Stimulated activated CD4-positive, alpha-beta T cell treated with anti-CD3 and anti-CD28 coated beads, Interleukin-15, amount 100 ng/mL, for 24 hours (primary cell): Measurements from ENCODE around the gene CHST11.

ENCODE experiments used
- DNase-seq: peaks from one replicate; pipeline ENCODE4 v3.0.0-alpha.2; 2020

Gene CHST11

GRCh38 chr12:104681012-104681690, 224.4 kb downstream of the CHST11 start:
- DNase-seq = no peak

- peak; percentile 83 for DNase-seq
Measured at GRCh38 chr12:104682790-104683279, 226.1 kb downstream of the CHST11 start.

GRCh38 chr12:104683831-104684503, 227.2 kb downstream of the CHST11 start:
- DNase-seq = no peak

- no peak for DNase-seq
Measured at GRCh38 chr12:104684884-104685283, 228.1 kb downstream of the CHST11 start.

- no peak for DNase-seq
Measured at GRCh38 chr12:104685366-104685765, 228.6 kb downstream of the CHST11 start.

GRCh38 chr12:104686196-104686595, 229.4 kb downstream of the CHST11 start:
- no peak for DNase-seq

- DNase-seq = peak; percentile 39
Measured at GRCh38 chr12:104687823-104688573, 231.2 kb downstream of the CHST11 start.

GRCh38 chr12:104689635-104690034, 232.9 kb downstream of the CHST11 start:
- DNase-seq = no peak

GRCh38 chr12:104691721-104692556, 235.2 kb downstream of the CHST11 start:
- DNase-seq = no peak

GRCh38 chr12:104692557-104693218, 235.9 kb downstream of the CHST11 start:
- no peak for DNase-seq

- DNase-seq = no peak
Measured at GRCh38 chr12:104693493-104693892, 236.7 kb downstream of the CHST11 start.

- DNase-seq = no peak
Measured at GRCh38 chr12:104694161-104694560, 237.4 kb downstream of the CHST11 start.

GRCh38 chr12:104694711-104695110, 238.0 kb downstream of the CHST11 start:
- no peak for DNase-seq

GRCh38 chr12:104695453-104696148, 238.9 kb downstream of the CHST11 start:
- DNase-seq = peak; percentile 88

- no peak for DNase-seq
Measured at GRCh38 chr12:104697186-104697585, 240.4 kb downstream of the CHST11 start.

- no peak for DNase-seq
Measured at GRCh38 chr12:104698871-104699270, 242.1 kb downstream of the CHST11 start.

GRCh38 chr12:104699489-104700190, 242.9 kb downstream of the CHST11 start:
- DNase-seq = peak; percentile 48

GRCh38 chr12:104700324-104700723, 243.6 kb downstream of the CHST11 start:
- DNase-seq = no peak

- DNase-seq = no peak
Measured at GRCh38 chr12:104701301-104701700, 244.6 kb downstream of the CHST11 start.

- DNase-seq = no peak
Measured at GRCh38 chr12:104701756-104702155, 245.0 kb downstream of the CHST11 start.
